KMS-11 (cell line): ENCODE results near the gene CCNC.

Experiments used
- H2AFZ ChIP-seq: fragments of 200-600 bp; sonication (generic); 2 replicates; pipeline ENCODE4 v1.6.1; 2016; ENCODE audit warnings: antibody characterized with exemption, mixed run types, low read depth
- H3K27ac ChIP-seq: fragments of 200-600 bp; sonication (generic); 2 replicates; pipeline ENCODE4 v1.6.1; 2016; ENCODE audit warnings: mild to moderate bottlenecking, mixed run types
- H3K27me3 ChIP-seq: fragments of 200-600 bp; sonication (generic); 2 replicates; pipeline ENCODE4 v1.6.1; 2017; ENCODE audit warnings: mild to moderate bottlenecking, low read depth, mixed run types, moderate library complexity; ENCODE audit not compliant: insufficient read depth
- H3K36me3 ChIP-seq: fragments of 200-600 bp; sonication (generic); 2 replicates; pipeline ENCODE4 v1.6.1; 2017; ENCODE audit warnings: mild to moderate bottlenecking, mixed run types; ENCODE audit not compliant: insufficient read depth
- H3K4me1 ChIP-seq: fragments of 200-600 bp; sonication (generic); 2 replicates; pipeline ENCODE4 v1.6.1; 2016; ENCODE audit warnings: mild to moderate bottlenecking, low read depth, mixed run types; ENCODE audit not compliant: poor library complexity, severe bottlenecking
- H3K4me2 ChIP-seq: fragments of 200-600 bp; sonication (generic); 2 replicates; pipeline ENCODE4 v1.7.0; 2016; ENCODE audit warnings: mild to moderate bottlenecking, mixed run types
- H3K4me3 ChIP-seq: fragments of 200-600 bp; sonication (generic); IDR thresholded peaks from 2 replicates; pipeline ENCODE4 v1.6.1; 2017; ENCODE audit warnings: low read depth, low read length, mixed read lengths; ENCODE audit not compliant: insufficient read depth
- H3K79me2 ChIP-seq: fragments of 200-600 bp; sonication (generic); 2 replicates; pipeline ENCODE4 v1.6.1; 2016; ENCODE audit warnings: low read depth, mixed run types; ENCODE audit not compliant: insufficient read depth
- H3K9ac ChIP-seq: fragments of 200-600 bp; sonication (generic); 2 replicates; pipeline ENCODE4 v1.6.1; 2016; ENCODE audit warnings: mild to moderate bottlenecking, mixed run types
- H4K20me1 ChIP-seq: fragments of 200-600 bp; sonication (generic); 2 replicates; pipeline ENCODE4 v1.6.1; 2016; ENCODE audit warnings: mild to moderate bottlenecking, mixed run types; ENCODE audit not compliant: insufficient read depth
- TF ChIP-seq, protein P1 (sequence below): fragments of 200-600 bp; sonication (generic); conservative IDR thresholded peaks from 2 replicates; pipeline ENCODE4 v1.6.1; 2017; ENCODE audit warnings: low read depth, mild to moderate bottlenecking, antibody characterized with exemption, low read length, moderate library complexity, mixed read lengths

Gene CCNC

GRCh38 chr6:99550046-99550748, 18.3 kb downstream of the CCNC start:
- H3K79me2 ChIP-seq: no peaks in the 10 kb centered on the region
- no peak overlapping the region for H3K4me3 ChIP-seq
- H3K27me3 ChIP-seq: no peaks in the 10 kb centered on the region
- H3K4me1 ChIP-seq: no peaks in the 10 kb centered on the region
- H3K27ac ChIP-seq: no peak overlapping the region
- H2AFZ ChIP-seq: no peak overlapping the region
- TF ChIP-seq, protein P1, sequence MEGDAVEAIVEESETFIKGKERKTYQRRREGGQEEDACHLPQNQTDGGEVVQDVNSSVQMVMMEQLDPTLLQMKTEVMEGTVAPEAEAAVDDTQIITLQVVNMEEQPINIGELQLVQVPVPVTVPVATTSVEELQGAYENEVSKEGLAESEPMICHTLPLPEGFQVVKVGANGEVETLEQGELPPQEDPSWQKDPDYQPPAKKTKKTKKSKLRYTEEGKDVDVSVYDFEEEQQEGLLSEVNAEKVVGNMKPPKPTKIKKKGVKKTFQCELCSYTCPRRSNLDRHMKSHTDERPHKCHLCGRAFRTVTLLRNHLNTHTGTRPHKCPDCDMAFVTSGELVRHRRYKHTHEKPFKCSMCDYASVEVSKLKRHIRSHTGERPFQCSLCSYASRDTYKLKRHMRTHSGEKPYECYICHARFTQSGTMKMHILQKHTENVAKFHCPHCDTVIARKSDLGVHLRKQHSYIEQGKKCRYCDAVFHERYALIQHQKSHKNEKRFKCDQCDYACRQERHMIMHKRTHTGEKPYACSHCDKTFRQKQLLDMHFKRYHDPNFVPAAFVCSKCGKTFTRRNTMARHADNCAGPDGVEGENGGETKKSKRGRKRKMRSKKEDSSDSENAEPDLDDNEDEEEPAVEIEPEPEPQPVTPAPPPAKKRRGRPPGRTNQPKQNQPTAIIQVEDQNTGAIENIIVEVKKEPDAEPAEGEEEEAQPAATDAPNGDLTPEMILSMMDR: no peak
- H3K36me3 ChIP-seq: no peaks in the 10 kb centered on the region
- no peak overlapping the region for H3K9ac ChIP-seq
- H3K4me2 ChIP-seq: no peak overlapping the region
- H4K20me1 ChIP-seq: no peaks in the 10 kb centered on the region

DNA sequence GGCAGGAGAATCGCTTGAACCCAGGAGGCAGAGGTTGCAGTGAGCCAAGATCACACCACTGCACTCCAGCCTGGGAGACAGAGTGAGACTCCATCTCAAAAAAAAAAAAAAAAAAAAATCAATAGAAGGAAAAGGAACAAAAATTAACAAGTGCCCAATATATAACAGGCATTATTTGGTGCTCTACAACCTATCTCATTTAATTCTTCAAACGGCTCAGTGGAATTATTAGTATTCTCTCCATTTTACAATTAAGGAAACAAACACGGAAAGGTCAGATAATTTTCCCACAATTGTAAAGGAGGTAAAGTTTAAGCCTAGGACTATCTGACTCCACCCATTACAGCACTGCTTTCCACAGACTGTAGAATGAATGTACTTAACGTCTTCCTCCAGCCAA, 19.8 kb downstream of the CCNC start:
- TF ChIP-seq, protein P1: no peak
- Histone ChIP-seq H3K79me2 (no peaks in the 10 kb centered on the region), H3K4me1 (peaks cover 5% of the 10 kb centered on the region), H3K27ac (no peak overlapping the region), H3K4me3 (no peak overlapping the region), H3K9ac (no peak overlapping the region), H3K27me3 (no peaks in the 10 kb centered on the region), H4K20me1 (no peaks in the 10 kb centered on the region), H2AFZ (no peak overlapping the region), H3K36me3 (no peaks in the 10 kb centered on the region), H3K4me2 (no peak overlapping the region)

DNA sequence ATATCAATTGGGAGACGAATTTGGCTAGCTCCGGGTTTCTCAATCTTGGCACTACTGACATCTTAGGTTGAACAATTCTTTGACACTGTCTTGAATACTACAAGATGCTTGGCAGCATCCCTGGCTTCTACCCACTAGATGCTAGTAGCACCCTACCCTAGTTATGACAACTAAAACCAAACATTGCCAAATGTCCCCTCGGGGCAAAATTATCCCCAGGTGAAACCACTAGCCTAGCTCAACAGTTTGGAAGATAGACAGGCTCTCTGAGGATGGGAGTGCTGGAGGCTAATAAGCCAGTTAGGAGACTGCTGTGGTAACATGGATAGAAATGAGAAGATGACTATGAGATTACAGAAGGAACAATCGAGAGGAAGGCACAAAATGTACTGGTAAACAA, 20.9 kb downstream of the CCNC start:
- Histone ChIP-seq H3K79me2 (no peaks in the 10 kb centered on the region), H3K9ac (no peak overlapping the region), H3K27me3 (no peaks in the 10 kb centered on the region), H3K4me3 (no peak overlapping the region), H3K4me2 (no peak overlapping the region), H3K36me3 (no peaks in the 10 kb centered on the region), H3K4me1 (peaks cover 8% of the 10 kb centered on the region), H4K20me1 (no peaks in the 10 kb centered on the region), H2AFZ (no peak overlapping the region), H3K27ac (no peak overlapping the region)
- TF ChIP-seq, protein P1: no peak

GRCh38 chr6:99545442-99545841, 23.0 kb downstream of the CCNC start:
- H3K36me3 ChIP-seq: no peaks in the 10 kb centered on the region; the same call in 1 of the 2 replicates
- TF ChIP-seq, protein P1: no peak

More at GRCh38 chr6:99545442-99545841, 23.0 kb downstream of the CCNC start:
- H3K9ac ChIP-seq: no peak overlapping the region
- H3K4me1 ChIP-seq: peaks cover 8% of the 10 kb centered on the region
- H3K4me3 ChIP-seq: no peak overlapping the region
- H3K27me3 ChIP-seq: no peaks in the 10 kb centered on the region
- H4K20me1 ChIP-seq: no peaks in the 10 kb centered on the region
- H2AFZ ChIP-seq: no peak overlapping the region
- H3K27ac ChIP-seq: no peak overlapping the region
- no peaks in the 10 kb centered on the region for H3K79me2 ChIP-seq
- no peak overlapping the region for H3K4me2 ChIP-seq
